ENCODE data around the gene IFNA21.
"Not testable (repeated sequence)": the region's sequence is repeated elsewhere in the genome, so short reads cannot be mapped to it uniquely, and the experiment has no call there.

Gene IFNA21

GRCh38 chr9:21144603-21145002 is 21.9 kb downstream of the IFNA21 start:
- Histone ChIP-seq H2AFZ (no peak overlapping the region), H3K27ac (no peak overlapping the region), H3K9ac (no peak overlapping the region), H3K4me2 (ENCODE audit: low read length) (no peak overlapping the region), H3K4me3 (ENCODE audit: low read depth, low read length) (no peak overlapping the region), H3K36me3 (ENCODE audit: control insufficient read depth, insufficient read depth, low read length) (no peaks in the 10 kb centered on the region), H3K9me3 (ENCODE audit: control insufficient read depth, low read length) (no peaks in the 10 kb centered on the region), H3K4me1 (no peaks in the 10 kb centered on the region), H3K27me3 (ENCODE audit: control insufficient read depth, insufficient read depth, low read length) (no peaks in the 10 kb centered on the region), H3K79me2 (no peaks in the 10 kb centered on the region)
- TF ChIP-seq, protein P1, sequence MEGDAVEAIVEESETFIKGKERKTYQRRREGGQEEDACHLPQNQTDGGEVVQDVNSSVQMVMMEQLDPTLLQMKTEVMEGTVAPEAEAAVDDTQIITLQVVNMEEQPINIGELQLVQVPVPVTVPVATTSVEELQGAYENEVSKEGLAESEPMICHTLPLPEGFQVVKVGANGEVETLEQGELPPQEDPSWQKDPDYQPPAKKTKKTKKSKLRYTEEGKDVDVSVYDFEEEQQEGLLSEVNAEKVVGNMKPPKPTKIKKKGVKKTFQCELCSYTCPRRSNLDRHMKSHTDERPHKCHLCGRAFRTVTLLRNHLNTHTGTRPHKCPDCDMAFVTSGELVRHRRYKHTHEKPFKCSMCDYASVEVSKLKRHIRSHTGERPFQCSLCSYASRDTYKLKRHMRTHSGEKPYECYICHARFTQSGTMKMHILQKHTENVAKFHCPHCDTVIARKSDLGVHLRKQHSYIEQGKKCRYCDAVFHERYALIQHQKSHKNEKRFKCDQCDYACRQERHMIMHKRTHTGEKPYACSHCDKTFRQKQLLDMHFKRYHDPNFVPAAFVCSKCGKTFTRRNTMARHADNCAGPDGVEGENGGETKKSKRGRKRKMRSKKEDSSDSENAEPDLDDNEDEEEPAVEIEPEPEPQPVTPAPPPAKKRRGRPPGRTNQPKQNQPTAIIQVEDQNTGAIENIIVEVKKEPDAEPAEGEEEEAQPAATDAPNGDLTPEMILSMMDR (IDR thresholded peaks at IDR 0.05), result no peak

DNA sequence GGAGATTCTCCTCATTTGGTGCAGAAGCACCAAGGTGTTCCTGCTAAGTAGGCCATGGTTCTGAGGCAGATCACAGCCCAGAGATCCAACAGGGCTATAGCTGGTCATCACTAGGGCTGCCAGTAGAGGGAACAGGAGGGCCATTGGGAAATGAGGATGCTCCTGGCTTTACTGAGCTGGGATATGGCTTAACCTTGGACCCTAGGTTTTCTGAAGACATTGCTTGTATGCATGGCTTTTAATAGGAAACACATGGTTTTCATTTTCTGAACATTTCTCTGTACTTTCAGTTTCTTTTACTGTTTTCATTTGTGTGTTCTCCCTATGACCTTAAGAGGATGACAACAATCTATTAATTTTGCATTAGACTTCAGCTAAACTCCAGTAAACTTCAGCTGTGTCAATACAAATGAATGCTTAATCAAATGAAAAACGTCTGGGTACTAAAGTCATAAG is 25.0 kb downstream of the IFNA21 start, which contains the start of gene IFNW1:
Gene IFNW1 (minus strand): TSS at position 406 of the 456 bp plus-strand sequence. CDS start 262 bp downstream, at position 144.
- H3K27ac ChIP-seq, result no peak within 1 kb of the TSS
- TF ChIP-seq, protein P1 (IDR thresholded peaks at IDR 0.05), result no peak
- H3K4me2 ChIP-seq (ENCODE audit: low read length), result no peak within 1 kb of the TSS
- no peak within 1 kb of the TSS for H3K4me3 ChIP-seq (ENCODE audit: low read depth, low read length)
- H2AFZ ChIP-seq, result no peak within 1 kb of the TSS
- no peaks in the 10 kb centered on the region for H3K36me3 ChIP-seq (ENCODE audit: control insufficient read depth, insufficient read depth, low read length)
- no peaks in the 10 kb centered on the region for H3K27me3 ChIP-seq (ENCODE audit: control insufficient read depth, insufficient read depth, low read length)
- H3K9me3 ChIP-seq (ENCODE audit: control insufficient read depth, low read length), result no peaks in the 10 kb centered on the region
- no peaks in the 10 kb centered on the region for H3K4me1 ChIP-seq
- no peaks in the 10 kb centered on the region for H3K79me2 ChIP-seq
- no peak within 1 kb of the TSS for H3K9ac ChIP-seq

DNA sequence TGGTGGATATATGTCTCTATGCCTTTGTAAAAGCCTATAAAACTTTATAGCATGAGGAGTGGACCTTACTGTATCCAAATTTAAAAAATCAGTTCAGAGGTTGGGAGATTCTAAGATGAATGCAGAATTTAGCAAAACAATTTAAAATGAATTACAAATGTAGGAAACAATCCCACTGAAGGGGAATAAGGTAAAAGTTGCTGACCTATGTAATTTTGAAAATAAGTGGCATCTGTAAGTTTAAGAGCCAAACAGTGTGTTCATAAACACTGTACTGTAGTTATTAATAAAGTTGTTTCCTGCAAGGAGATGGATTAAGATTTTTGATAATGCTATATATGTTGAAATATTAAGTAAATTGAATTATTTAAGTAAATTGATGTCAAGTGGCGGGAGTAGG is 29.4 kb downstream of the IFNA21 start:
- Histone ChIP-seq H3K9ac (no peak overlapping the region), H3K27ac (no peak overlapping the region), H3K4me1 (no peaks in the 10 kb centered on the region), H3K27me3 (ENCODE audit: control insufficient read depth, insufficient read depth, low read length) (no peaks in the 10 kb centered on the region), H2AFZ (no peak overlapping the region), H3K4me2 (ENCODE audit: low read length) (no peak overlapping the region), H3K79me2 (no peaks in the 10 kb centered on the region), H3K36me3 (ENCODE audit: control insufficient read depth, insufficient read depth, low read length) (no peaks in the 10 kb centered on the region), H3K9me3 (ENCODE audit: control insufficient read depth, low read length) (no peaks in the 10 kb centered on the region), H3K4me3 (ENCODE audit: low read depth, low read length) (no peak overlapping the region)
- TF ChIP-seq, protein P1 (IDR thresholded peaks at IDR 0.05), result no peak

- no peak overlapping the region for H3K27ac ChIP-seq
- H3K79me2 ChIP-seq, result no peaks in the 10 kb centered on the region
- H3K27me3 ChIP-seq (ENCODE audit: control insufficient read depth, insufficient read depth, low read length), result no peaks in the 10 kb centered on the region
- no peak overlapping the region for H3K9ac ChIP-seq
- no peak overlapping the region for H3K4me2 ChIP-seq (ENCODE audit: low read length)
- H3K36me3 ChIP-seq (ENCODE audit: control insufficient read depth, insufficient read depth, low read length), result no peaks in the 10 kb centered on the region
- no peaks in the 10 kb centered on the region for H3K9me3 ChIP-seq (ENCODE audit: control insufficient read depth, low read length)
- TF ChIP-seq, protein P1 (IDR thresholded peaks at IDR 0.05), result no peak
- no peaks in the 10 kb centered on the region for H3K4me1 ChIP-seq
- H3K4me3 ChIP-seq (ENCODE audit: low read depth, low read length), result no peak overlapping the region
- no peak overlapping the region for H2AFZ ChIP-seq
These were observed 30.7 kb downstream of the IFNA21 start for GRCh38 chr9:21135736-21136135.

GRCh38 chr9:21128186-21128585 is 38.3 kb downstream of the IFNA21 start:
- H3K27ac ChIP-seq; H3K9me3 ChIP-seq (ENCODE audit: control insufficient read depth, low read length); H3K27me3 ChIP-seq (ENCODE audit: control insufficient read depth, insufficient read depth, low read length); H3K9ac ChIP-seq; H3K4me1 ChIP-seq; H3K4me3 ChIP-seq (ENCODE audit: low read depth, low read length); H2AFZ ChIP-seq; H3K4me2 ChIP-seq (ENCODE audit: low read length); H3K36me3 ChIP-seq (ENCODE audit: control insufficient read depth, insufficient read depth, low read length); H3K79me2 ChIP-seq: not testable (repeated sequence)
